GM12878 (cell line): ENCODE results near the gene TNRC6C.
"Not testable (repeated sequence)": the region's sequence is repeated elsewhere in the genome, so short reads cannot be mapped to it uniquely, and the experiment has no call there.

Experiments
- EP300 ChIP-seq, 2 experiments: fragments of 150-350 bp in 1 of 2; IDR thresholded peaks; 2 replicates each; pipeline ENCODE4 v1.6.1; 2011 to 2012; ENCODE audit warnings: low read depth in 2 of 2, low read length in 2 of 2, borderline replicate concordance in 1 of 2, improper control_type of control experiment in 1 of 2, inconsistent platforms in 1 of 2; ENCODE audit not compliant: control insufficient read depth in 1 of 2
- FOS ChIP-seq: IDR thresholded peaks from 3 replicates; pipeline ENCODE4 v1.6.1; 2011; ENCODE audit warnings: borderline replicate concordance; ENCODE audit not compliant: insufficient read length; ENCODE audit errors: extremely low read depth
- JUNB ChIP-seq: IDR thresholded peaks from 2 replicates; pipeline ENCODE4 v1.6.1; 2016; ENCODE audit warnings: antibody characterized with exemption, mild to moderate bottlenecking
- KAT2A ChIP-seq: conservative IDR thresholded peaks from 2 replicates; pipeline ENCODE4 v1.6.1; 2011; ENCODE audit warnings: low read depth, low read length; ENCODE audit not compliant: control insufficient read depth
- POLR2A ChIP-seq: IDR thresholded peaks from 2 replicates; pipeline ENCODE4 v1.6.1; 2011; ENCODE audit warnings: low read depth, mild to moderate bottlenecking, low read length
- RELA ChIP-seq: fragments of 450-650 bp; IDR thresholded peaks from 2 replicates; pipeline ENCODE4 v1.8.0; 2014; ENCODE audit warnings: borderline replicate concordance; ENCODE audit not compliant: partially characterized antibody
- TF ChIP-seq, protein P1 (sequence below), 3 experiments: IDR thresholded peaks in 2 of 3; conservative IDR thresholded peaks in 1 of 3; 2 replicates each; pipeline ENCODE4 v1.5.1; 2011; ENCODE audit warnings: low read depth in 3 of 3, low read length in 3 of 3, mild to moderate bottlenecking in 3 of 3, control low read depth in 2 of 3, moderate library complexity in 2 of 3, inconsistent platforms in 1 of 3, mixed read lengths in 1 of 3; ENCODE audit not compliant: control insufficient read depth in 2 of 3, insufficient read depth in 1 of 3; ENCODE audit errors: extremely low read depth in 1 of 3
- TF ChIP-seq, protein P2 (sequence below): fragments of 450-650 bp; formaldehyde crosslinking; IDR thresholded peaks from 2 replicates; pipeline ENCODE4 v1.5.0; 2022; ENCODE audit warnings: mild to moderate bottlenecking, missing genetic modification characterization
- TF ChIP-seq, protein P3 (sequence below): IDR thresholded peaks from 2 replicates; pipeline ENCODE4 v1.6.1; 2012; ENCODE audit warnings: low read depth, low read length, improper control_type of control experiment
- TF ChIP-seq, protein P4 (sequence below): IDR thresholded peaks from 2 replicates; pipeline ENCODE4 v1.6.1; 2011; ENCODE audit warnings: low read depth, low read length, improper control_type of control experiment, borderline replicate concordance

DNA sequence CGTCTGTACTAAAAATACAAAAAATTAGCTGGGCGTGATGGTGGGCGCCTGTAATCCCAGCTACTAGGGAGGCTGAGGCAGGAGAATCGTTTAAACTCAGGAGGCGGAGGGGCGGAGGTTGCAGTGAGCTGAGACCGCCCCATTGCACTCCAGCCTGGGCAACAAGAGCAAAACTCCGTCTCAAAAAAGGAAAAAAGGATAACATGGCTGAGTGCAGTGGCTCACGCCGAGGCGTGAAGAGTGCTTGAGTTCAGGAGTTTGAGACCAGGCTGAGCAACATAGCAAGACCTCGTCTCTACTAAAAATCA, 181.3 kb downstream of the TNRC6C start:
- TF ChIP-seq, protein P1, sequence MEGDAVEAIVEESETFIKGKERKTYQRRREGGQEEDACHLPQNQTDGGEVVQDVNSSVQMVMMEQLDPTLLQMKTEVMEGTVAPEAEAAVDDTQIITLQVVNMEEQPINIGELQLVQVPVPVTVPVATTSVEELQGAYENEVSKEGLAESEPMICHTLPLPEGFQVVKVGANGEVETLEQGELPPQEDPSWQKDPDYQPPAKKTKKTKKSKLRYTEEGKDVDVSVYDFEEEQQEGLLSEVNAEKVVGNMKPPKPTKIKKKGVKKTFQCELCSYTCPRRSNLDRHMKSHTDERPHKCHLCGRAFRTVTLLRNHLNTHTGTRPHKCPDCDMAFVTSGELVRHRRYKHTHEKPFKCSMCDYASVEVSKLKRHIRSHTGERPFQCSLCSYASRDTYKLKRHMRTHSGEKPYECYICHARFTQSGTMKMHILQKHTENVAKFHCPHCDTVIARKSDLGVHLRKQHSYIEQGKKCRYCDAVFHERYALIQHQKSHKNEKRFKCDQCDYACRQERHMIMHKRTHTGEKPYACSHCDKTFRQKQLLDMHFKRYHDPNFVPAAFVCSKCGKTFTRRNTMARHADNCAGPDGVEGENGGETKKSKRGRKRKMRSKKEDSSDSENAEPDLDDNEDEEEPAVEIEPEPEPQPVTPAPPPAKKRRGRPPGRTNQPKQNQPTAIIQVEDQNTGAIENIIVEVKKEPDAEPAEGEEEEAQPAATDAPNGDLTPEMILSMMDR (IDR thresholded peaks at IDR 0.05 in 2 of 3, conservative IDR thresholded peaks at IDR 0.05 in 1 of 3; ENCODE audit: control insufficient read depth in 2 of 3, extremely low read depth in 1 of 3, insufficient read depth in 1 of 3, low read depth in 3 of 3, low read length in 3 of 3): not testable (repeated sequence)
- TF ChIP-seq, protein P2, sequence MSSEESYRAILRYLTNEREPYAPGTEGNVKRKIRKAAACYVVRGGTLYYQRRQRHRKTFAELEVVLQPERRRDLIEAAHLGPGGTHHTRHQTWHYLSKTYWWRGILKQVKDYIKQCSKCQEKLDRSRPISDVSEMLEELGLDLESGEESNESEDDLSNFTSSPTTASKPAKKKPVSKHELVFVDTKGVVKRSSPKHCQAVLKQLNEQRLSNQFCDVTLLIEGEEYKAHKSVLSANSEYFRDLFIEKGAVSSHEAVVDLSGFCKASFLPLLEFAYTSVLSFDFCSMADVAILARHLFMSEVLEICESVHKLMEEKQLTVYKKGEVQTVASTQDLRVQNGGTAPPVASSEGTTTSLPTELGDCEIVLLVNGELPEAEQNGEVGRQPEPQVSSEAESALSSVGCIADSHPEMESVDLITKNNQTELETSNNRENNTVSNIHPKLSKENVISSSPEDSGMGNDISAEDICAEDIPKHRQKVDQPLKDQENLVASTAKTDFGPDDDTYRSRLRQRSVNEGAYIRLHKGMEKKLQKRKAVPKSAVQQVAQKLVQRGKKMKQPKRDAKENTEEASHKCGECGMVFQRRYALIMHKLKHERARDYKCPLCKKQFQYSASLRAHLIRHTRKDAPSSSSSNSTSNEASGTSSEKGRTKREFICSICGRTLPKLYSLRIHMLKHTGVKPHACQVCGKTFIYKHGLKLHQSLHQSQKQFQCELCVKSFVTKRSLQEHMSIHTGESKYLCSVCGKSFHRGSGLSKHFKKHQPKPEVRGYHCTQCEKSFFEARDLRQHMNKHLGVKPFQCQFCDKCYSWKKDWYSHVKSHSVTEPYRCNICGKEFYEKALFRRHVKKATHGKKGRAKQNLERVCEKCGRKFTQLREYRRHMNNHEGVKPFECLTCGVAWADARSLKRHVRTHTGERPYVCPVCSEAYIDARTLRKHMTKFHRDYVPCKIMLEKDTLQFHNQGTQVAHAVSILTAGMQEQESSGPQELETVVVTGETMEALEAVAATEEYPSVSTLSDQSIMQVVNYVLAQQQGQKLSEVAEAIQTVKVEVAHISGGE (CRISPR knock-in tag): not testable (repeated sequence)
- TF ChIP-seq, protein P3, sequence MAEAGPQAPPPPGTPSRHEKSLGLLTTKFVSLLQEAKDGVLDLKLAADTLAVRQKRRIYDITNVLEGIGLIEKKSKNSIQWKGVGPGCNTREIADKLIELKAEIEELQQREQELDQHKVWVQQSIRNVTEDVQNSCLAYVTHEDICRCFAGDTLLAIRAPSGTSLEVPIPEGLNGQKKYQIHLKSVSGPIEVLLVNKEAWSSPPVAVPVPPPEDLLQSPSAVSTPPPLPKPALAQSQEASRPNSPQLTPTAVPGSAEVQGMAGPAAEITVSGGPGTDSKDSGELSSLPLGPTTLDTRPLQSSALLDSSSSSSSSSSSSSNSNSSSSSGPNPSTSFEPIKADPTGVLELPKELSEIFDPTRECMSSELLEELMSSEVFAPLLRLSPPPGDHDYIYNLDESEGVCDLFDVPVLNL: not testable (repeated sequence)
- TF ChIP-seq POLR2A; JUNB; KAT2A; EP300 (IDR thresholded peaks at IDR 0.05; ENCODE audit: borderline replicate concordance in 1 of 2, control insufficient read depth in 1 of 2, low read depth in 2 of 2, low read length in 2 of 2); FOS; RELA: not testable (repeated sequence)
- TF ChIP-seq, protein P4, sequence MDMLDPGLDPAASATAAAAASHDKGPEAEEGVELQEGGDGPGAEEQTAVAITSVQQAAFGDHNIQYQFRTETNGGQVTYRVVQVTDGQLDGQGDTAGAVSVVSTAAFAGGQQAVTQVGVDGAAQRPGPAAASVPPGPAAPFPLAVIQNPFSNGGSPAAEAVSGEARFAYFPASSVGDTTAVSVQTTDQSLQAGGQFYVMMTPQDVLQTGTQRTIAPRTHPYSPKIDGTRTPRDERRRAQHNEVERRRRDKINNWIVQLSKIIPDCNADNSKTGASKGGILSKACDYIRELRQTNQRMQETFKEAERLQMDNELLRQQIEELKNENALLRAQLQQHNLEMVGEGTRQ: not testable (repeated sequence)
